H1 (cell line): ENCODE measurements around the gene CLIC2. TPM values are rescaled to one million over a fixed set of nuclear protein-coding genes. Genes with fewer than 3 reads are reported as not detected.

Source experiments
- CTCF ChIA-PET: fragments of 300-600 bp; sonication (Branson Sonifier 250); formaldehyde crosslinking; loops from one replicate; lab custom pipeline; 2021; ENCODE audit not compliant: partially characterized antibody; lab: Charles Lee
- POLR2A ChIA-PET: fragments of 300-600 bp; sonication (Branson Sonifier 250); formaldehyde crosslinking; loops from one replicate; lab custom pipeline; 2021; ENCODE audit warnings: inconsistent platforms; ENCODE audit not compliant: partially characterized antibody; lab: Charles Lee
- DNase-seq, 2 experiments: peaks; one replicate each; pipeline versions ENCODE4 v3.0.0 to v3.0.0-alpha.2; 2010 to 2022; ENCODE audit warnings: low spot score in 2 of 2, low read depth in 1 of 2, mixed read lengths in 1 of 2
- FAIRE-seq: peaks from 2 replicates; lab custom pipeline; 2011; peaks lifted over from hg19 to GRCh38; lab: Jason Lieb, UNC
- H2AFZ ChIP-seq: 2 replicates; pipeline ENCODE4 v1.8.1; 2012; ENCODE audit warnings: low read length, inconsistent platforms
- H2AK5ac ChIP-seq: 2 replicates; pipeline ENCODE4 v1.6.1; 2013; ENCODE audit warnings: low read depth, low read length
- H2BK120ac ChIP-seq: replicated peaks from 2 replicates; pipeline ENCODE3; 2013; ENCODE audit warnings: low read depth, low read length, inconsistent platforms
- H2BK12ac ChIP-seq: 2 replicates; pipeline ENCODE4 v1.6.1; 2013; ENCODE audit warnings: low read depth, low read length
- H2BK15ac ChIP-seq: 2 replicates; pipeline ENCODE4 v1.6.1; 2013; ENCODE audit warnings: low read length
- H2BK20ac ChIP-seq: 2 replicates; pipeline ENCODE4 v1.6.1; 2013; ENCODE audit warnings: low read length
- H2BK5ac ChIP-seq: 2 replicates; pipeline ENCODE4 v1.6.1; 2013; ENCODE audit warnings: low read depth, low read length
- H3K14ac ChIP-seq: 2 replicates; pipeline ENCODE4 v1.6.1; 2013; ENCODE audit warnings: inconsistent platforms; ENCODE audit not compliant: insufficient read length
- H3K18ac ChIP-seq: 2 replicates; pipeline ENCODE4 v1.6.1; 2013; ENCODE audit warnings: low read length; ENCODE audit errors: extremely low read depth
- H3K23ac ChIP-seq: 2 replicates; pipeline ENCODE4 v1.6.1; 2013; ENCODE audit warnings: inconsistent platforms; ENCODE audit not compliant: insufficient read length
- H3K23me2 ChIP-seq: 2 replicates; pipeline ENCODE4 v1.6.1; 2013; ENCODE audit warnings: low read depth, low read length
- H3K27ac ChIP-seq: 2 replicates; pipeline ENCODE4 v1.6.1; 2011; ENCODE audit warnings: low read depth, low read length, inconsistent platforms
- H3K27me3 ChIP-seq, 4 experiments: replicated peaks in 1 of 4; 1 replicate in 1 of 4; 2 replicates in 3 of 4; pipeline versions ENCODE4 v1.6.1 to v1.8.1; 2011 to 2013; ENCODE audit warnings: low read length in 3 of 4, mild to moderate bottlenecking in 3 of 4, inconsistent platforms in 2 of 4, mixed read lengths in 2 of 4, moderate library complexity in 1 of 4; ENCODE audit not compliant: control insufficient read depth in 3 of 4, insufficient read depth in 3 of 4; ENCODE audit errors: extremely low read depth in 1 of 4
- H3K36me3 ChIP-seq, 4 experiments: 2 replicates each; pipeline versions ENCODE4 v1.6.1 to v1.8.1; 2011 to 2013; ENCODE audit warnings: mild to moderate bottlenecking in 4 of 4, low read length in 3 of 4, moderate library complexity in 2 of 4, control low read depth in 1 of 4, inconsistent platforms in 1 of 4; ENCODE audit not compliant: insufficient read depth in 4 of 4, control insufficient read depth in 2 of 4
- H3K4ac ChIP-seq: replicated peaks from 2 replicates; pipeline ENCODE3; 2013; ENCODE audit warnings: low read length, low read depth, mixed read lengths, inconsistent platforms; ENCODE audit not compliant: insufficient read length
- H3K4me1 ChIP-seq, 4 experiments: replicated peaks in 1 of 4; 1 replicate in 1 of 4; 2 replicates in 3 of 4; pipeline versions ENCODE4 v1.6.1 to v1.8.1; 2011 to 2013; ENCODE audit warnings: low read length in 3 of 4, inconsistent platforms in 2 of 4, mixed read lengths in 1 of 4; ENCODE audit not compliant: insufficient read depth in 4 of 4, control insufficient read depth in 3 of 4
- H3K4me2 ChIP-seq, 2 experiments: 2 replicates each; pipeline versions ENCODE4 v1.6.1 to v1.8.1; 2011 to 2013; ENCODE audit warnings: low read depth in 2 of 2, low read length in 2 of 2, control low read depth in 1 of 2, inconsistent platforms in 1 of 2, mild to moderate bottlenecking in 1 of 2; ENCODE audit not compliant: insufficient read depth in 1 of 2
- H3K4me3 ChIP-seq, 4 experiments: fragments of 200-600, 300-600 bp in 1 of 4; sonication (generic), shearing (Covaris generic), sonication (Bioruptor Twin) in 1 of 4; 2 replicates each; pipeline versions ENCODE4 v1.5.1 to v1.8.1; 2011 to 2016; ENCODE audit warnings: low read length in 4 of 4, low read depth in 3 of 4, control low read depth in 2 of 4, inconsistent platforms in 2 of 4, mild to moderate bottlenecking in 2 of 4, mixed read lengths in 1 of 4, moderate library complexity in 1 of 4; ENCODE audit not compliant: insufficient read depth in 2 of 4; ENCODE audit errors: extremely low read depth in 1 of 4
- H3K56ac ChIP-seq: replicated peaks from 2 replicates; pipeline ENCODE3; 2013; ENCODE audit warnings: low read depth, mild to moderate bottlenecking, mixed read lengths, low read length, inconsistent platforms; ENCODE audit not compliant: insufficient read length
- H3K79me1 ChIP-seq: 2 replicates; pipeline ENCODE4 v1.6.1; 2013; ENCODE audit warnings: low read depth, low read length, control low read depth
- H3K79me2 ChIP-seq, 2 experiments: 2 replicates each; pipeline versions ENCODE4 v1.6.1 to v1.8.1; 2012 to 2013; ENCODE audit warnings: low read length in 2 of 2, mild to moderate bottlenecking in 2 of 2, inconsistent platforms in 1 of 2; ENCODE audit not compliant: insufficient read depth in 2 of 2, control insufficient read depth in 1 of 2
- H3K9ac ChIP-seq, 4 experiments: replicated peaks in 1 of 4; 1 replicate in 1 of 4; 2 replicates in 3 of 4; pipeline versions ENCODE4 v1.6.1 to v1.8.1; 2011 to 2013; ENCODE audit warnings: low read depth in 3 of 4, low read length in 3 of 4, control low read depth in 2 of 4, mild to moderate bottlenecking in 2 of 4, moderate library complexity in 2 of 4, inconsistent platforms in 1 of 4; ENCODE audit errors: extremely low read depth in 1 of 4
- H3K9me3 ChIP-seq, 2 experiments: 2 replicates each; pipeline versions ENCODE4 v1.6.1 to v1.8.1; 2012 to 2013; ENCODE audit warnings: mild to moderate bottlenecking in 2 of 2, moderate library complexity in 2 of 2, control low read depth in 1 of 2, inconsistent platforms in 1 of 2, low read depth in 1 of 2, low read length in 1 of 2, mixed read lengths in 1 of 2; ENCODE audit not compliant: insufficient read depth in 2 of 2
- H4K20me1 ChIP-seq, 2 experiments: replicated peaks in 1 of 2; 2 replicates each; pipeline versions ENCODE3 to v1.8.1; 2011 to 2013; ENCODE audit warnings: inconsistent platforms in 2 of 2, low read length in 2 of 2, mild to moderate bottlenecking in 1 of 2; ENCODE audit not compliant: insufficient read depth in 2 of 2, control insufficient read depth in 1 of 2
- H4K5ac ChIP-seq: 2 replicates; pipeline ENCODE4 v1.6.1; 2013; ENCODE audit warnings: low read length, low read depth, mixed read lengths, inconsistent platforms; ENCODE audit not compliant: insufficient read length
- H4K8ac ChIP-seq: 2 replicates; pipeline ENCODE4 v1.8.0; 2013; ENCODE audit warnings: mild to moderate bottlenecking, moderate library complexity, low read length, inconsistent platforms; ENCODE audit not compliant: insufficient read depth; ENCODE audit errors: extremely low read depth
- H4K91ac ChIP-seq: replicated peaks from 2 replicates; pipeline ENCODE3; 2013; ENCODE audit warnings: low read length, mixed read lengths, inconsistent platforms; ENCODE audit not compliant: insufficient read length
- ASH2L ChIP-seq: fragments of 200-600, 300-600 bp; sonication (generic); IDR thresholded peaks from one replicate; pipeline ENCODE4 v1.7.1; 2017; ENCODE audit warnings: low read length
- CEBPB ChIP-seq: IDR thresholded peaks from 2 replicates; pipeline ENCODE4 v1.6.1; 2012; ENCODE audit warnings: low read depth, low read length
- CHD1 ChIP-seq: IDR thresholded peaks from 2 replicates; pipeline ENCODE4 v1.6.1; 2012; ENCODE audit warnings: low read depth, low read length, improper control_type of control experiment
- CHD2 ChIP-seq: IDR thresholded peaks from 2 replicates; pipeline ENCODE4 v1.6.1; 2012; ENCODE audit warnings: low read length, improper control_type of control experiment
- CTBP2 ChIP-seq: IDR thresholded peaks from 2 replicates; pipeline ENCODE4 v1.7.0; 2011; ENCODE audit warnings: borderline replicate concordance, mild to moderate bottlenecking, moderate library complexity, mixed read lengths, low read length; ENCODE audit not compliant: insufficient read depth, insufficient read length
- EGR1 ChIP-seq: IDR thresholded peaks from 2 replicates; pipeline ENCODE4 v1.6.1; 2011; ENCODE audit warnings: low read depth, low read length, borderline replicate concordance
- GABPA ChIP-seq: IDR thresholded peaks from 2 replicates; pipeline ENCODE4 v1.6.1; 2011; ENCODE audit warnings: mild to moderate bottlenecking, low read length, moderate library complexity, borderline replicate concordance; ENCODE audit not compliant: insufficient read depth
- JUN ChIP-seq: IDR thresholded peaks from 2 replicates; pipeline ENCODE4 v1.6.1; 2011; ENCODE audit warnings: low read depth, mild to moderate bottlenecking, improper control_type of control experiment, low read length
- JUND ChIP-seq: IDR thresholded peaks from 2 replicates; pipeline ENCODE4 v1.6.1; 2011; ENCODE audit warnings: mild to moderate bottlenecking, improper control_type of control experiment, low read length
- KDM1A ChIP-seq: fragments of 200-600, 300-600 bp; sonication (generic); IDR thresholded peaks from 2 replicates; pipeline ENCODE4 v1.7.1; 2016; ENCODE audit warnings: mild to moderate bottlenecking, low read length, borderline replicate concordance
- NRF1 ChIP-seq: IDR thresholded peaks from 2 replicates; pipeline ENCODE4 v1.6.1; 2011; ENCODE audit warnings: mild to moderate bottlenecking, low read depth, low read length, improper control_type of control experiment
- RBBP5 ChIP-seq: IDR thresholded peaks from 2 replicates; pipeline ENCODE4 v1.7.1; 2012; ENCODE audit warnings: low read depth, mild to moderate bottlenecking, inconsistent platforms, low read length, moderate library complexity, borderline replicate concordance
- SIRT6 ChIP-seq: IDR thresholded peaks from one replicate; pipeline ENCODE4 v1.7.1; 2012; ENCODE audit warnings: low read length, inconsistent platforms
- TAF1 ChIP-seq: IDR thresholded peaks from 2 replicates; pipeline ENCODE4 v1.6.1; 2011; ENCODE audit warnings: mild to moderate bottlenecking, low read depth, low read length
- TBP ChIP-seq: IDR thresholded peaks from 2 replicates; pipeline ENCODE4 v1.6.1; 2011; ENCODE audit warnings: low read depth, low read length, improper control_type of control experiment
- WGBS, 2 experiments: shearing (Covaris generic) in 1 of 2; methylation state at CpG; one replicate each; pipeline versions ENCODE4 v1.1.6 to v1.1.7; 2013 to 2015; ENCODE audit warnings: low lambda C conversion rate in 2 of 2, mixed read lengths in 2 of 2, inconsistent platforms in 1 of 2, low coverage in 1 of 2, missing lambda C conversion rate in 1 of 2; ENCODE audit not compliant: insufficient replicate concordance in 2 of 2, insufficient coverage in 1 of 2, insufficient read length in 1 of 2; ENCODE audit errors: extremely low coverage in 1 of 2, missing lambda C conversion rate in 1 of 2; 5-methylcytosine and 5-hydroxymethylcytosine counted together
- polyA plus RNA-seq, 7 experiments: library from polyadenylated mRNA; depleted of rRNA in 3 of 7; stranded (reverse) in 5 of 7; unstranded in 2 of 7; fragments of >200 nt in 5 of 7; fragments of 200-250 nt in 2 of 7; gene quantifications; 1 replicate in 5 of 7; 2 replicates in 1 of 7; 4 replicates in 1 of 7; pipeline versions ENCODE4 v1.2.1 to v1.2.3, GENCODE V29; 2011 to 2013; ENCODE audit warnings: missing spikeins in 2 of 7, mixed read lengths in 2 of 7
- total RNA-seq: library from RNA; stranded (reverse); fragmentation: NEBNext Ultra II Directional; extraction: Animal tissue kit (Norgen Biotek cat#: 25700); gene quantifications from 2 replicates; pipeline ENCODE4 v1.2.1, GENCODE V29; 2021

Gene CLIC2
- total and polyA plus RNA-seq, 2 of the 8 experiments (the other 6 are each of a cell fraction or from before 2014, with no cell fraction given): 0.08 to 0.61 TPM

- Histone ChIP-seq H3K4me2 (no peak overlapping the region), H3K23ac (no peak overlapping the region), H2AK5ac (no peak overlapping the region), H2BK120ac (no peak overlapping the region), H3K36me3 (no peaks in the 10 kb centered on the region), H2BK5ac (no peak overlapping the region), H4K91ac (no peak overlapping the region), H2BK12ac (no peak overlapping the region), H3K4ac (no peak overlapping the region), H3K27me3 (no peaks in the 10 kb centered on the region), H3K79me2 (no peaks in the 10 kb centered on the region), H3K4me3 (no peak overlapping the region), H2AFZ (no peak overlapping the region), H4K5ac (no peak overlapping the region), H4K8ac (no peak overlapping the region), H3K4me1 (no peaks in the 10 kb centered on the region), H3K9me3 (no peaks in the 10 kb centered on the region), H3K79me1 (no peaks in the 10 kb centered on the region), H3K14ac (no peak overlapping the region), H3K56ac (no peak overlapping the region), H3K23me2 (no peaks in the 10 kb centered on the region), H2BK15ac (no peak overlapping the region), H4K20me1 (no peaks in the 10 kb centered on the region), H3K9ac (no peak overlapping the region), H2BK20ac (no peak overlapping the region), H3K18ac (no peak overlapping the region), H3K27ac (no peak overlapping the region)
- POLR2A ChIA-PET: no interaction called here
- WGBS, 2 experiments: 80% methylated on average over 4 of the region's 4 CpGs; no CpG with 5 or more reads in 1 of the 2 experiments
- no peak for FAIRE-seq
- no peak for DNase-seq
- CTCF ChIA-PET: no interaction called here
- TF ChIP-seq RBBP5: no peak
- TF ChIP-seq TAF1: no peak
- no peak for TF ChIP-seq CHD2
- no peak for TF ChIP-seq CEBPB
- no peak for TF ChIP-seq NRF1
- no peak for TF ChIP-seq JUND
- TF ChIP-seq SIRT6: no peak
- TF ChIP-seq CTBP2: no peak
- TF ChIP-seq ASH2L: no peak
- no peak for TF ChIP-seq GABPA
- TF ChIP-seq TBP: no peak
- TF ChIP-seq KDM1A: no peak
- no peak for TF ChIP-seq CHD1
- no peak for TF ChIP-seq EGR1
- TF ChIP-seq JUN: no peak
Measured at GRCh38 chrX:155329293-155329692, 5.1 kb downstream of the CLIC2 start.
